PC-3 (cell line): Measurements from ENCODE around the gene DEFB112. TPM values are rescaled to one million over a fixed set of nuclear protein-coding genes. Genes with fewer than 3 reads are reported as not detected.

Source experiments
- ATAC-seq: fragments of 200-7000 bp; cut with Tn5 transposase; 2 replicates; pipeline ENCODE4 v1.9.1; 2020; ENCODE audit warnings: mild to moderate bottlenecking, moderate library complexity
- Bru-seq: library from RNA; stranded (reverse); fragments of 400-500 nt; gene quantifications from one replicate; lab custom pipeline; 2021; lab: Mats Ljungman, UMichigan
- BruChase-seq, 2 experiments: library from RNA; stranded (reverse); fragments of 400-500 nt; gene quantifications; one replicate each; lab custom pipeline; 2021; lab: Mats Ljungman, UMichigan
- BruUV-seq: library from RNA; stranded (reverse); fragments of 400-500 nt; replicated peaks from 2 replicates; lab custom pipeline; 2021; lab: Mats Ljungman, UMichigan
- CTCF ChIA-PET: fragments of 300-600 bp; sonication (Branson Sonifier 250); formaldehyde crosslinking; loops from one replicate; lab custom pipeline; 2022; ENCODE audit warnings: antibody characterized with exemption; lab: Charles Lee
- POLR2A ChIA-PET: fragments of 300-600 bp; sonication (Branson Sonifier 250); formaldehyde crosslinking; loops from one replicate; lab custom pipeline; 2022; ENCODE audit warnings: antibody characterized with exemption; ENCODE audit not compliant: unreplicated experiment; lab: Charles Lee
- DNase-seq: peaks from one replicate; pipeline ENCODE4 v3.0.0-alpha.2; 2015
- H2AFZ ChIP-seq: fragments of 300-600 bp; sonication (generic); 2 replicates; pipeline ENCODE4 v1.6.0; 2016; ENCODE audit warnings: antibody characterized with exemption, low read length
- H3F3A ChIP-seq: fragments of 300-600 bp; sonication (generic); one replicate; pipeline ENCODE4 v1.6.0; 2017; ENCODE audit warnings: antibody characterized with exemption, low read length, control low read depth, mild to moderate bottlenecking; ENCODE audit not compliant: unreplicated experiment
- H3K27ac ChIP-seq: fragments of 300-600 bp; sonication (generic); 2 replicates; pipeline ENCODE4 v1.5.1; 2016; ENCODE audit warnings: mild to moderate bottlenecking, low read length
- H3K27me3 ChIP-seq: fragments of 300-600 bp; sonication (generic); 2 replicates; pipeline ENCODE4 v1.6.1; 2016; ENCODE audit warnings: low read length, mixed read lengths
- H3K36me3 ChIP-seq: fragments of 300-600 bp; sonication (generic); 2 replicates; pipeline ENCODE4 v1.6.1; 2016; ENCODE audit warnings: low read depth, mixed run types, low read length, mixed read lengths
- H3K4me1 ChIP-seq: fragments of 300-600 bp; sonication (generic); 2 replicates; pipeline ENCODE4 v1.5.1; 2016; ENCODE audit warnings: low read length; ENCODE audit not compliant: insufficient read depth
- H3K4me2 ChIP-seq: fragments of 300-600 bp; sonication (generic); 2 replicates; pipeline ENCODE4 v1.6.0; 2016; ENCODE audit warnings: low read length
- H3K4me3 ChIP-seq: fragments of 300-600 bp; sonication (generic); 2 replicates; pipeline ENCODE4 v1.5.1; 2016; ENCODE audit warnings: mild to moderate bottlenecking, low read length, mixed read lengths
- H3K79me2 ChIP-seq: fragments of 300-600 bp; sonication (generic); 2 replicates; pipeline ENCODE4 v1.6.1; 2017; ENCODE audit warnings: low read length, mixed read lengths
- H3K9ac ChIP-seq: fragments of 300-600 bp; sonication (generic); 2 replicates; pipeline ENCODE4 v1.6.0; 2016; ENCODE audit warnings: mild to moderate bottlenecking, low read length
- H3K9me2 ChIP-seq: fragments of 300-600 bp; sonication (generic); replicated peaks from 2 replicates; pipeline ENCODE4 v1.6.1; 2016; ENCODE audit warnings: mixed run types, low read length, mixed read lengths
- H3K9me3 ChIP-seq: fragments of 300-600 bp; sonication (generic); 2 replicates; pipeline ENCODE4 v1.6.1; 2016; ENCODE audit warnings: low read length, mixed read lengths
- H4K20me1 ChIP-seq: fragments of 300-600 bp; sonication (generic); 2 replicates; pipeline ENCODE4 v1.6.1; 2016; ENCODE audit warnings: low read length, mixed read lengths
- CTCF ChIP-seq: fragments of 300-600 bp; sonication (generic); conservative IDR thresholded peaks from 2 replicates; pipeline ENCODE4 v1.5.1; 2017; ENCODE audit warnings: antibody characterized with exemption, low read depth, mild to moderate bottlenecking, low read length
- EZH2 ChIP-seq: fragments of 300-600 bp; sonication (generic); IDR thresholded peaks from one replicate; pipeline ENCODE4 v1.6.1; 2017; ENCODE audit warnings: antibody characterized with exemption, mild to moderate bottlenecking, low read length; ENCODE audit not compliant: unreplicated experiment
- EZH2phosphoT487 ChIP-seq: fragments of 300-600 bp; sonication (generic); IDR thresholded peaks from 2 replicates; pipeline ENCODE4 v1.6.1; 2018; ENCODE audit warnings: mild to moderate bottlenecking, antibody characterized with exemption, low read length, borderline replicate concordance
- intact Hi-C: fragments of 100-400 bp; cut with micrococcal nuclease; formaldehyde crosslinking; loops from 2 replicates; pipeline ENCODE4 v1.9.0; 2023
- long read RNA-seq: library from polyadenylated mRNA; unstranded; transcript quantifications from one replicate; pipeline ENCODE4 v2.0.0, GENCODE V29; 2021; ENCODE audit not compliant: unreplicated experiment
- total RNA-seq: library from RNA; depleted of rRNA; stranded (reverse); fragments of >200 nt; gene quantifications from 2 replicates; pipeline ENCODE4 v1.2.3, GENCODE V29; 2014; rRNA removed

Gene DEFB112
- total RNA-seq (not detected in 2 replicates), Bru-seq, nascent RNA (not detected), BruChase-seq, experiment 1, labeled RNA remaining after a 6-hour chase (not detected), BruChase-seq, experiment 2, labeled RNA remaining after a 2-hour chase (not detected)
- long read RNA-seq, result 0 reads

DNA sequence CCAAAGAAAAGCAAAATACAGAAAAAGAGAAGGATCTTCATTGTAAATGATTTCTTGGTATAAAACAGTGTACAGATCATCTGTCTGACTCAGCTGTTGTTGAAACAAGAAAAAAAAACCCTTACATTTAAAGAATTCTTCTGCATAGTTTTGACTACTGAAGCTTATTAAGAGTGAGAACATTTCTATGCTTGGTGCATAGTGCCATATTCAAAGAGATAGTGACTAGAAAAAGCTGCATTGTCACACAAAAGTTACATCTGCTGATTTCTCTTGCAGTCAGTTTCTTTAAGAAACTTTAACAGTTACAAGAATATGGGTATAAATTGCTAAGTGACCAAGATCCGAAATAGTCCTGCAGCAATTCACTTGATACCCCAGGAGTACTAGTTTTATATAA is at the start of gene DEFB112:
Gene DEFB112, minus strand, starts transcription at position 101 of the 400 bp plus-strand sequence. Its CDS starts 60 bp downstream, at position 41.
- no peaks in the 10 kb centered on the region for H3K4me1 ChIP-seq
- no peak within 1 kb of the TSS for H3K4me2 ChIP-seq
- no peaks in the 10 kb centered on the region for H3F3A ChIP-seq
- BruUV-seq, result no TSS peak
- ChIA-PET POLR2A (no interaction called here), CTCF (no interaction called here)
- no peak within 1 kb of the TSS for H3K9ac ChIP-seq
- no peak within 1 kb of the TSS for H3K4me3 ChIP-seq
- no peaks in the 10 kb centered on the region for H3K36me3 ChIP-seq
- no peak within 1 kb of the TSS for H3K27ac ChIP-seq
- no peaks in the 10 kb centered on the region for H3K9me3 ChIP-seq
- no peak within 1 kb of the TSS for H2AFZ ChIP-seq
- no peaks in the 10 kb centered on the region for H3K9me2 ChIP-seq
- peaks cover 13% of the 10 kb centered on the region; the same call in 1 of the 2 replicates for H3K27me3 ChIP-seq
- ATAC-seq (no peak), DNase-seq (no peak)
- intact Hi-C loops, result no loop called here
- TF ChIP-seq EZH2, result no peak
- no peak for TF ChIP-seq EZH2phosphoT487
- no peak for TF ChIP-seq CTCF
- H3K79me2 ChIP-seq, result no peaks in the 10 kb centered on the region
- H4K20me1 ChIP-seq, result no peaks in the 10 kb centered on the region

- CTCF ChIA-PET, result interaction anchor here (0.5 kb wide), 1 partner anchor 46 kb away, joined by 3 read pairs; no protein-coding TSS in a partner anchor
- intact Hi-C loops, result no loop called here
- Histone ChIP-seq H3K27ac (no peak overlapping the region), H3K36me3 (no peaks in the 10 kb centered on the region), H3K4me3 (no peak overlapping the region), H2AFZ (no peak overlapping the region), H3K79me2 (no peaks in the 10 kb centered on the region), H3K9me2 (no peaks in the 10 kb centered on the region), H3K4me1 (no peaks in the 10 kb centered on the region), H3K27me3 (peaks cover 51% of the 10 kb centered on the region), H3F3A (no peaks in the 10 kb centered on the region), H3K9me3 (no peaks in the 10 kb centered on the region), H3K4me2 (no peak overlapping the region), H4K20me1 (no peaks in the 10 kb centered on the region), H3K9ac (no peak overlapping the region)
- no peak for TF ChIP-seq EZH2
- no peak for TF ChIP-seq EZH2phosphoT487
- TF ChIP-seq CTCF, result no peak
- DNase-seq (no peak), ATAC-seq (no peak)
- POLR2A ChIA-PET, result interaction anchor here (0.6 kb wide), 1 partner anchor 57 kb away, joined by 5 read pairs; no protein-coding TSS in a partner anchor
- BruUV-seq, result no TSS peak
Measured at GRCh38 chr6:50098641-50098993, 48.9 kb upstream of the DEFB112 start.

- Histone ChIP-seq H3K36me3 (no peaks in the 10 kb centered on the region), H2AFZ (no peak overlapping the region), H3K4me2 (no peak overlapping the region), H3K9me2 (no peaks in the 10 kb centered on the region), H3K79me2 (no peaks in the 10 kb centered on the region), H3K9me3 (no peaks in the 10 kb centered on the region), H3K9ac (no peak overlapping the region), H3F3A (no peaks in the 10 kb centered on the region), H3K4me3 (no peak overlapping the region), H3K4me1 (no peaks in the 10 kb centered on the region), H3K27ac (no peak overlapping the region), H4K20me1 (no peaks in the 10 kb centered on the region), H3K27me3 (peaks cover 54% of the 10 kb centered on the region)
- DNase-seq, result no peak
- ChIA-PET POLR2A (interaction anchor here (0.6 kb wide), 1 partner anchor 58 kb away, joined by 5 read pairs; no protein-coding TSS in a partner anchor), CTCF (interaction anchor here (0.5 kb wide), 1 partner anchor 47 kb away, joined by 3 read pairs; no protein-coding TSS in a partner anchor)
- no peak for ATAC-seq
- no TSS peak for BruUV-seq
- intact Hi-C loops, result no loop called here
- TF ChIP-seq EZH2phosphoT487 (no peak), EZH2 (no peak), CTCF (no peak)
Measured at GRCh38 chr6:50097966-50098640, 48.4 kb upstream of the DEFB112 start.
